GM23338 (cell line): ENCODE measurements around the gene SF3B1. TPM values are rescaled to one million over a fixed set of nuclear protein-coding genes. Genes with fewer than 3 reads are reported as not detected.

ENCODE experiments used
- ATAC-seq: fragments of 200-7000 bp; cut with Tn5 transposase; 3 replicates; pipeline ENCODE4 v1.9.1; 2020
- DNase-seq: peaks from one replicate; pipeline ENCODE4 v3.0.0-alpha.2; 2015; ENCODE audit warnings: low spot score
- H2AFZ ChIP-seq: fragments of 200-600 bp; sonication (generic); 2 replicates; pipeline ENCODE4 v1.8.0; 2016; ENCODE audit warnings: antibody characterized with exemption, mild to moderate bottlenecking, moderate library complexity
- H3F3A ChIP-seq: fragments of 200-600 bp; sonication (generic); replicated peaks from 2 replicates; pipeline ENCODE4 v1.8.0; 2017; ENCODE audit warnings: antibody characterized with exemption, mixed run types, low read depth
- H3K27ac ChIP-seq: fragments of 200-600 bp; sonication (generic); 2 replicates; pipeline ENCODE4 v1.6.1; 2016; ENCODE audit warnings: low read depth
- H3K27me3 ChIP-seq: fragments of 200-600 bp; sonication (generic); 2 replicates; pipeline ENCODE4 v1.8.0; 2016; ENCODE audit warnings: mild to moderate bottlenecking, mixed run types, moderate library complexity; ENCODE audit not compliant: insufficient read depth
- H3K36me3 ChIP-seq: fragments of 200-600 bp; sonication (generic); 2 replicates; pipeline ENCODE4 v1.8.0; 2016; ENCODE audit warnings: mild to moderate bottlenecking; ENCODE audit not compliant: insufficient read depth
- H3K4me1 ChIP-seq: fragments of 200-600 bp; sonication (generic); 2 replicates; pipeline ENCODE4 v1.8.0; 2016; ENCODE audit warnings: mild to moderate bottlenecking, moderate library complexity; ENCODE audit not compliant: insufficient read depth
- H3K4me2 ChIP-seq: fragments of 200-600 bp; sonication (generic); 2 replicates; pipeline ENCODE4 v1.7.1; 2017; ENCODE audit warnings: mixed run types
- H3K4me3 ChIP-seq: fragments of 200-600 bp; sonication (generic); 2 replicates; pipeline ENCODE4 v1.6.1; 2016; ENCODE audit warnings: mixed run types
- H3K79me2 ChIP-seq: fragments of 200-600 bp; sonication (generic); replicated peaks from 2 replicates; pipeline ENCODE4 v1.8.0; 2017; ENCODE audit warnings: mild to moderate bottlenecking; ENCODE audit not compliant: insufficient read depth
- H3K9me2 ChIP-seq: fragments of 200-600 bp; sonication (generic); 2 replicates; pipeline ENCODE4 v1.8.0; 2017; ENCODE audit not compliant: insufficient read depth
- H4K20me1 ChIP-seq: fragments of 200-600 bp; sonication (generic); replicated peaks from 2 replicates; pipeline ENCODE4 v1.8.0; 2017; ENCODE audit warnings: mild to moderate bottlenecking; ENCODE audit not compliant: insufficient read depth
- H3K27ac Mint-ChIP-seq: 2 replicates; pipeline ENCODE4 v1.8.0; 2020; ENCODE audit warnings: inconsistent platforms, mild to moderate bottlenecking, moderate library complexity, mixed read lengths
- H3K27me3 Mint-ChIP-seq: 3 replicates; pipeline ENCODE4 v1.8.0; 2022; ENCODE audit warnings: low read depth, mild to moderate bottlenecking, moderate library complexity, mixed read lengths, inconsistent platforms; ENCODE audit not compliant: insufficient read depth, poor library complexity
- H3K36me3 Mint-ChIP-seq: 3 replicates; pipeline ENCODE4 v1.8.0; 2021; ENCODE audit warnings: low read depth, mild to moderate bottlenecking, inconsistent platforms, moderate library complexity, mixed read lengths
- H3K4me1 Mint-ChIP-seq: 3 replicates; pipeline ENCODE4 v1.8.0; 2020; ENCODE audit warnings: mild to moderate bottlenecking, inconsistent platforms, mixed read lengths
- H3K4me3 Mint-ChIP-seq: 3 replicates; pipeline ENCODE4 v1.8.0; 2021; ENCODE audit warnings: moderate library complexity, mild to moderate bottlenecking, inconsistent platforms, mixed read lengths
- H3K9me3 Mint-ChIP-seq: 3 replicates; pipeline ENCODE4 v1.8.0; 2020; ENCODE audit warnings: moderate library complexity, mild to moderate bottlenecking, inconsistent platforms, mixed read lengths
- CREB1 ChIP-seq: fragments of 250-450 bp; sonication (Bioruptor Pico); IDR thresholded peaks from 2 replicates; pipeline ENCODE4 v1.5.0; 2020; ENCODE audit warnings: low read depth, mild to moderate bottlenecking, moderate library complexity
- CTCF ChIP-seq, 2 experiments: fragments of 200-600 bp in 1 of 2; sonication (generic) in 1 of 2; conservative IDR thresholded peaks; 2 replicates each; pipeline versions ENCODE4 v1.5.1 to v1.6.1; 2016 to 2017; ENCODE audit warnings: antibody characterized with exemption in 2 of 2, low read depth in 2 of 2, mild to moderate bottlenecking in 2 of 2, moderate library complexity in 1 of 2
- EZH2phosphoT487 ChIP-seq: fragments of 200-600 bp; sonication (generic); IDR thresholded peaks from one replicate; pipeline ENCODE4 v1.8.1; 2018; ENCODE audit warnings: antibody characterized with exemption; ENCODE audit not compliant: unreplicated experiment
- JUNB ChIP-seq: IDR thresholded peaks from one replicate; pipeline ENCODE4 v1.6.1; 2016; ENCODE audit warnings: antibody characterized with exemption; ENCODE audit not compliant: unreplicated experiment
- NANOG ChIP-seq: IDR thresholded peaks from 2 replicates; pipeline ENCODE4 v1.6.1; 2016; ENCODE audit warnings: antibody characterized with exemption, borderline replicate concordance
- REST ChIP-seq: IDR thresholded peaks from one replicate; pipeline ENCODE4 v1.6.1; 2018; ENCODE audit warnings: antibody characterized with exemption; ENCODE audit not compliant: unreplicated experiment
- STAT1 ChIP-seq: IDR thresholded peaks from one replicate; pipeline ENCODE4 v1.6.1; 2016; ENCODE audit warnings: antibody characterized with exemption; ENCODE audit not compliant: unreplicated experiment
- ZNF114 ChIP-seq: fragments of 250-450 bp; sonication (Bioruptor Pico); IDR thresholded peaks from 2 replicates; pipeline ENCODE4 v1.5.0; 2020; ENCODE audit warnings: mild to moderate bottlenecking, moderate library complexity
- ZNF331 ChIP-seq: fragments of 250-450 bp; sonication (Bioruptor Pico); IDR thresholded peaks from 2 replicates; pipeline ENCODE4 v1.5.0; 2020; ENCODE audit warnings: low read depth, mild to moderate bottlenecking, moderate library complexity
- ZNF462 ChIP-seq: fragments of 250-450 bp; sonication (Bioruptor Pico); IDR thresholded peaks from 2 replicates; pipeline ENCODE4 v1.5.0; 2020; ENCODE audit warnings: mild to moderate bottlenecking, moderate library complexity
- polyA plus RNA-seq: library from polyadenylated mRNA; unstranded; fragments of >200 nt; fragmentation: Nextera tagmentation; extraction: Ambion mirVana; gene quantifications from 2 replicates; pipeline ENCODE4 v1.2.1, GENCODE V29; 2016
- total RNA-seq: library from RNA; depleted of rRNA; stranded (reverse); fragments of >200 nt; shearing (Covaris generic); gene quantifications from 2 replicates; pipeline ENCODE4 v1.2.3, GENCODE V29; 2014

The SF3B1 gene
- total and polyA plus RNA-seq, 2 experiments from 2014 or later = 238 to 340 TPM

DNA sequence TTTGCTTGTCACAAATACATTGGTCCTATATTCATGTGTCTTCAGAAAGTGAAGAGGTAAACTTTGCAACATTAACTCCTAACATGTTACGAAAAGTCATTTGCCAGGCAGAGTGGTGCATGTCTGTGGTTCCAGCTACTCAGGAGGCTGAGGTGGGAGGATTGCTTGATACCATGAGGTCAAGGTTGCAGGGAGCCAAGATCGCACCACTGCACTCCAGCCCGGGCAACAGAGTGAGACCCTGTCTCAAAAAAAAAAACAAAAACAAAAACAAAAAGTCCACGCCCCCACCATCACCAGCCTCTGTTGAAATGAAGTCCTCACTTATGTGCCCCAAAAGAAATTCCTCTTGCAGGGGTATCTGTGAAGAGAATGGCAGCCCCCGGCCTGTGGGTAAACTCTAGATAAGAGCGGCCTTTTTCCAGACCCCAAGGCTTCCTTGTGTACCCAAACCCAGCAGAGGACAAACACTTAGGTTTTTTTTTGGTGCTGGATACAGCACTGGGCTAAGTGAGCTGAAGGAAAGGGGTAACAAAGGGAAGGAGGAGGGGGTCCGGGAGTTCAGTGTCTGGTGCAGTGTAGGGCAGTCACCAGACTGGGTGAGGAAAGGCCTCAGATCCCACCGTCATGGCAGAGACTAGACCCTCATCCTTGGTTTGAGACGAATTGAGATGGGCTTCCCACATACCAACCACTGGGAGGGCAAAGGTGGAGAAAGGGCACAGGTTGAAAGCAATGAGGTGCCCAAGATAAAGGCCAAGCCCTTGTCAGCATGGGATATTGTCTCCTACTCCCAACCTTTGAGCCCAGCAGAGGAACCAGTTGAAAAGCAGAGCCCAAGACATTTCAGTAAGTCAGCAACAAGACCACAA is 45.6 kb upstream of the SF3B1 start:
- peaks cover 8% of the 10 kb centered on the region for H3K27me3 Mint-ChIP-seq
- H3K27ac Mint-ChIP-seq = no peak overlapping the region
- TF ChIP-seq REST (no peak), EZH2phosphoT487 (no peak), ZNF114 (no peak), JUNB (no peak), ZNF331 (CRISPR knock-in tag) (no peak), NANOG (no peak), ZNF462 (CRISPR knock-in tag) (no peak), CREB1 (CRISPR knock-in tag) (no peak), CTCF (conservative IDR thresholded peaks at IDR 0.05; ENCODE audit: low read depth in 2 of 2) (no peak), STAT1 (no peak)
- Histone ChIP-seq H3K4me1 (no peaks in the 10 kb centered on the region), H3F3A (peaks cover 13% of the 10 kb centered on the region), H4K20me1 (no peaks in the 10 kb centered on the region), H3K27me3 (no peaks in the 10 kb centered on the region), H3K79me2 (no peaks in the 10 kb centered on the region), H2AFZ (no peak overlapping the region), H3K27ac (no peak overlapping the region), H3K4me2 (no peak overlapping the region), H3K9me2 (no peaks in the 10 kb centered on the region), H3K36me3 (peaks cover 4% of the 10 kb centered on the region), H3K4me3 (no peak overlapping the region)
- no peak for ATAC-seq
- no peak for DNase-seq
- H3K4me1 Mint-ChIP-seq = no peaks in the 10 kb centered on the region
- H3K9me3 Mint-ChIP-seq = peaks cover 23% of the 10 kb centered on the region
- no peak overlapping the region for H3K4me3 Mint-ChIP-seq
- peaks cover 46% of the 10 kb centered on the region for H3K36me3 Mint-ChIP-seq
